Stimulated activated CD4-positive, alpha-beta T cell treated with anti-CD3 and anti-CD28 coated beads, Interleukin-4, amount 100 ng/mL, for 48 hours (primary cell): Measurements from ENCODE around the gene TMEM271.
"Not testable (repeated sequence)": the region's sequence is repeated elsewhere in the genome, so short reads cannot be mapped to it uniquely, and the experiment has no call there.

Experiments
- DNase-seq, 2 donors: peaks; one replicate each; pipeline ENCODE4 v3.0.0-alpha.2; 2020; ENCODE audit warnings: low read depth in 2 of 2

TMEM271 gene

GRCh38 chr4:561426-561825 is 14.7 kb downstream of the TMEM271 start:
- no peak for DNase-seq

GRCh38 chr4:560731-561291 is 15.3 kb downstream of the TMEM271 start:
- no peak for DNase-seq

GRCh38 chr4:560061-560460 is 16.0 kb downstream of the TMEM271 start:
- DNase-seq: no peak

- no peak for DNase-seq
Measured at GRCh38 chr4:555566-556275, 20.4 kb downstream of the TMEM271 start.

GRCh38 chr4:554793-555320 is 21.2 kb downstream of the TMEM271 start:
- not testable (repeated sequence) for DNase-seq

- DNase-seq: no peak
Measured at GRCh38 chr4:552019-552418, 24.1 kb downstream of the TMEM271 start.

GRCh38 chr4:550268-550667 is 25.8 kb downstream of the TMEM271 start:
- not testable (repeated sequence) for DNase-seq

GRCh38 chr4:548976-549375 is 27.1 kb downstream of the TMEM271 start:
- DNase-seq: no peak

GRCh38 chr4:545612-546011 is 30.5 kb downstream of the TMEM271 start:
- no peak for DNase-seq

- DNase-seq: no peak
Measured at GRCh38 chr4:544386-545105, 31.5 kb downstream of the TMEM271 start.

- no peak for DNase-seq
Measured at GRCh38 chr4:541271-541670, 34.8 kb downstream of the TMEM271 start.

- no peak for DNase-seq
Measured at GRCh38 chr4:538542-539142, 37.5 kb downstream of the TMEM271 start.

GRCh38 chr4:537436-538264 is 38.4 kb downstream of the TMEM271 start:
- DNase-seq: no peak

- DNase-seq: no peak
Measured at GRCh38 chr4:536351-536972, 39.6 kb downstream of the TMEM271 start.

- DNase-seq: no peak
Measured at GRCh38 chr4:535924-536281, 40.2 kb downstream of the TMEM271 start.

GRCh38 chr4:535181-535923 is 40.7 kb downstream of the TMEM271 start:
- DNase-seq: no peak

GRCh38 chr4:534576-535151 is 41.4 kb downstream of the TMEM271 start:
- no peak for DNase-seq

GRCh38 chr4:534101-534575 is 42.0 kb downstream of the TMEM271 start:
- DNase-seq: no peak

- DNase-seq: no peak
Measured at GRCh38 chr4:533318-534100, 42.6 kb downstream of the TMEM271 start.
